ENCODE results near the gene CFAP141.
"Not testable (repeated sequence)": the region's sequence is repeated elsewhere in the genome, so short reads cannot be mapped to it uniquely, and the experiment has no call there.

CFAP141 gene

GRCh38 chr1:154207262-154207661, 1.1 kb upstream of the CFAP141 start:
- DNase-seq, result no peak

DNA sequence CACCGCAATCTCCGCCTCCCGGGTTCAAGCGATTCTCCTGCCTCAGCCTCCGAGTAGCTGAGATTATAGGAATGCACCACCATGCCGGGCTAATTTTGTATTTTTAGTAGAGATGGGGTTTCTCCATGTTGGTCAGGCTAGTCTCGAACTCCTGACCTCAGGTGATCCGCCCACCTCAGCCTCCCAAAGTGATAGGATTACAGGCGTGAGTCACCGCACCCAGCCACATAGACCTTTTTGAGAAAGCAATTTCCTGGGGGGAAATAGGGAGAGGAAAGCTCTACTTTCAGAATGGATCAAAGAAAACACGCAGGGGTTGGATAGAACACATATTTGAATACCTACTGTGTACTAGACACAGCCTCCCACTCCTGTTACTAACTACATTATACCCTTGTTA, 355 bp downstream of the CFAP141 start:
- not testable (repeated sequence) for DNase-seq

GRCh38 chr1:154199563-154199879, 6.6 kb downstream of the CFAP141 start:
- DNase-seq, result no peak

DNA sequence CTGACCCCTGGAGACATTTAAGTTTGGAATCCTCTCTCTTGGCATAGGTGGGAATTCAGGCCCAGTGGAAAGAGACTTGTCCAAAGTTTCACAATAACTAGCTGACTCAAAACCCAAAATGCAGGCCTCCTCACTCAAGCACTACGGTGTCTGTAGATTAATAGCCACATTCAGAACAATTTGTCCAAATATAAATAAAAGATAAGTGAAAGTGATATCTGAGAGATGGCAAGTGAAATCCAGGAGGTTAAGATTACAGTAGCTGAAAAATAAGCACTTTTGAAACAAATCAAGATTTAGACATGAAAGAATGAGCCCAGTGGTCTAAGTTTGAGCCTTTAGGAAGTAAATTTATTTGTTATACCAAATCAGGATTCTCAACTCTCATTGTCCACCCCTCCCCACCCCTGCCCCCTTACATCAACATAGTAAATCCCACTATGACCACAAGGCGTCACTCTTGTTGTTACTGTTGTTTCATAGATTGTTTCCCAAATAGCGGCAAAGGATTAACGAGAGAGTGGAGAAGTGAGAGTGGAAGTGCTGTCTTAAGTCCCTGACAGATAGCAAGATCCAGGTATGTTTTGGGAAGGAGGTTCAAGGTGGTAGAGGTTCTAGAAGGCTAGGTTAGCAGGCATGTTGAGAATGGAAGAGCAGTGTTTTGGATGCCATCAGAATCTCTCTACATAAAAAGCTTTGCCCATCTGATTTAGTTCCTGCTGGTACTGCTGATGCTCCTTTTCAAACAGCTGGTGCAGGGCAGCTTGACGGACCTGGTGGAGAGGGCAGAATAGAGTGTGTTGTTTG, 7.2 kb downstream of the CFAP141 start:
- DNase-seq, result peak; percentile 42 to 74

- no peak for DNase-seq
Measured at GRCh38 chr1:154193821-154194220, 12.3 kb downstream of the CFAP141 start.

DNA sequence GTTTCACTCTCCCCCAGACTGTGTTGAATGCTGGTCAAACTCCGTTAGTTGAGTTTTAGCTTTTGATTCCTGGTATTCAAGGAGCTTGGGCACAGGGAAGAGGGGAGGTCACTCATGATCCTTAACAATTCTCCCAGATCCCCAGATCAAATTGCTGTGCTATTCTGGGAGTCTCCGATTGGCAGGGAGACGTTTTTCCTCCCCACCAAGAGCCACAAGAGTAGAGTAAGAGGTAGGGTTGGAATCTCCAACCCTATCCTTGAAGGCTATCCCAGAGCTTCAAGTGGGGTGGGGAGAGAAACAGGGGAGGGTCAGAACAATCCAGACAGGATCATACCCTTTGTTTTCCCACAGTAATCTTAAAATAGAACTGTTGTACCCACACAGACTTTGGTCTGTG, 13.7 kb downstream of the CFAP141 start:
- no peak for DNase-seq

DNA sequence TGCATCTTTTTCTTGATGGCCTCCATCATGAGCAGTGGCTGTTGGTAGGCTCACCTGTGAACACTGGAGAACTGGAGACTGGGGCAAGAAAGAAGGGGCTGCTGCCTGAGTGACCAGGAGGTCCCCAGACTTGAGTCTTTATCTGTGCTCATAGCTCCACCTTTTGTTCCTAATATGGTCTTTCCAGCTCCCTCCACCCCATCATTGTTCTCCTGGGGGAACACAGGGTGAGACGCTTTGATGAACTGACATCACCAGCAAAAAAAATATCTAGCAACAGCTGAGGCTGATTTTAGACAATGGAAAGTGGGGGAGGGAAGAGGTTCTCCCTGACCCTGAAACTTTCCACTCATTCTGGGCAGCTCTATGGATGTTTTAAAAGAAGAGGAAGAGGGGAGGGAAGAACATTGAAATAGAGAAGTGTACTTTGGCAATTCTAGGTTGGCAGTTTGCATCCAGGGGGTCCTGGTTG, 14.1 kb downstream of the CFAP141 start, which contains the start of gene TPM3:
Gene TPM3, minus strand, starts transcription at position 111 of the 472 bp plus-strand sequence. Its CDS starts 82 bp downstream, at position 29.
- DNase-seq, result no peak

GRCh38 chr1:154190550-154190949, 15.6 kb downstream of the CFAP141 start:
- no peak for DNase-seq

DNA sequence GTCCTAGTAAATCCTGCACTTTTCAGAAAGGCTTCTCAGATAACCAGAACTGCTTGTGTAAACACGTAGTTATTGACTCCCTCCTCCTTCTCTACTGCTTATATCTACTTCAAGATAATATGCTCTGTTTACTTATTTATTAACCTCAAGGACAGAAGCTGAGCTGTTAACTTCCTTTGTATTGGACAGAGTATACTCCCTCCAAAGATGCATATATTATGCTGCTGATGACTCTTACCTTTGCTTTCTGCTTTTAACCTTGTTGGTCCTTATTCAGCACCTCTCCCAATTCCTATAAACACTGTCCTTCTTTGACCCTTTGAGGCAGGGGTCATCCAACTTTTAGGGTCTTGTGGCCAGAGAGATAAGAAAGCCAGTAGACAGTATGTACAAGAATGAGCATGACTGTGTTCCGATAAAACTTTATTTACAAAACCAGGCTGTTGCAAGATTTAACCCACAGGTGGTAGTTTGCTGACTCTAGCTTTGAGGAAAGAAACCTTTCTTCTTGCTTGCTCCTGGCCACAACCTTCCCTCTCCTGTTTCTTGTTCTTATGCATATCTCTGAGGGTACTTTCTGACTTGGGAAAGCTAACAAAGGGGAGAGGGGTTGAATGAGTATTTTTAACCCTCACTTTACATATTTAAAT, 19.2 kb downstream of the CFAP141 start:
- DNase-seq, result no peak

GRCh38 chr1:154186177-154186576, 20.0 kb downstream of the CFAP141 start:
- peak; percentile 69 to 73 for DNase-seq

DNA sequence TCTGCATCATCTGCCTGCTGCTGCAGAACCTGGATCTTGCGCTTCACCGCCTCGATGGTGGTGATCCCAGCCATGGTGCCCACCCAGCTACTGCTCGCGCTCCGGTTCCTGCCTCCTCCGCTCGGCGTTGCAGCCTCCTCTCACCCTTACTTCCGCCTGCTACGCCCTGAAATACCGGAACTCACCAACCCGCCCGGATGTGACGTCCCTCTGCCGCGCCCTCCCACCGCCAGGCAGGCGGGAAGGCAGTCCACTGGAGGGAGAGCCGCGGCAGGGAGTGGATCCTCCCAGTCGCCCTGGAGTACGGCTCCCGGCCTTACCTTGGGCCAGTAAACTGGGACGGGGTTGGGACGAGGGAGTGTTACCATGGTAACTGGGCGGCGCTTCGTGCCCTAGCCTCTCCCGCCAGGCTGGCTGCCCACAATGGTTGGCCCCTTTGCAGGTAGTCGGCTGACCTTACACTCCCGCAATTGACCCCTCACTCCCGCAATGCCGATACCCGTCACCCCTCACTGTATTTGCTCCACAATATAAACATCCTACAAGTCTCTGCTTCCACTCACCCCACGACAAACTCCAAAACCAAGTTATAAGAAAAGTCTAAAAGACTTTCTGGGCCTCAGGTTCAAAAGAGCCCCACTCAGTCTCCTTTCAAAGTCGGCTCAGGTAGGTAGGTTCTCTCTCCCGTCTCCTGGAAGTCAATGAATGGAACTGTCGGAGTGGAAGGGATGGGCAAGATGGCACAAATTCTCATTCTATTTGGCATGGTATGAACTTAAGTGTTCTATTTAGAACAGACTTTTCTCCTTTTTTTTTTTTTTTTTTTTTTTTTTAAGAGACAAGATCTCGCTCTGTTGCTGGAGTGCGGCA, 22.9 kb downstream of the CFAP141 start:
- DNase-seq, result peak; percentile 93

DNA sequence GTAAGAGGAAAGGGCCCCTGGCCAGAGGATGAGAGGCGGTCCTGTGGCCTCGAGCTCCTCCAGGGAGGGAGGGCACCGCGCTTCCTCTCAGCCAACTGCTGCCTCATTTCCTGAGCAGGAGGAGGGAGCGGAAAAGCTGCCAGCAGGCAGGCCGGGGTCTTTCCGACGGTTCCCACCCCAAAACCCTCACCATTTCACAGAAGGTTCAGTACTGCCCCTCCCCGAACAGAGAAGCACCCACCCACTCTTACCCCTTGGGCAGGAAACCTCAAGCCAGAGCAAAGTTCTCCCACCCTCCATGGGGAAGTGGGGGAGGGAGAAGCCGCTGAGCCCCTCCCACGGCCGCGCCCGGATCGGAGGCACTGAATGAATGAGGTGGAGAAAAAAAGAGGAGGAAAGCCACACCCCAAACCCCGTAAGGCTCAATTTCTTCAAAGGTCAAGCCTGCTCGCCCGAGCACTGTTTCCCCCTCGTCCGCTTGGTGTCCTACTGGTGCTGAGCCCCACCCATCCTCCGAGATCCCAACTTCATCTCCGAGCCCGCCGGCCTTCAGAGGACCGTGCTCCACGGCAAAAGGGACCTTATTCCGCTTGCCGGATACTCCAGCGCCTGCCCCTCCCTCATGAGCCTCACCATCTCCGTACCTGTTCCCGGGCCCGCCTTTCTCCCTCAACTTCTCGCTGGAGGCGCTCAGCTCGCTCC, 23.6 kb downstream of the CFAP141 start:
- peak; percentile 80 to 81 for DNase-seq

- DNase-seq, result no peak
Measured at GRCh38 chr1:154181944-154182343, 24.2 kb downstream of the CFAP141 start.

DNA sequence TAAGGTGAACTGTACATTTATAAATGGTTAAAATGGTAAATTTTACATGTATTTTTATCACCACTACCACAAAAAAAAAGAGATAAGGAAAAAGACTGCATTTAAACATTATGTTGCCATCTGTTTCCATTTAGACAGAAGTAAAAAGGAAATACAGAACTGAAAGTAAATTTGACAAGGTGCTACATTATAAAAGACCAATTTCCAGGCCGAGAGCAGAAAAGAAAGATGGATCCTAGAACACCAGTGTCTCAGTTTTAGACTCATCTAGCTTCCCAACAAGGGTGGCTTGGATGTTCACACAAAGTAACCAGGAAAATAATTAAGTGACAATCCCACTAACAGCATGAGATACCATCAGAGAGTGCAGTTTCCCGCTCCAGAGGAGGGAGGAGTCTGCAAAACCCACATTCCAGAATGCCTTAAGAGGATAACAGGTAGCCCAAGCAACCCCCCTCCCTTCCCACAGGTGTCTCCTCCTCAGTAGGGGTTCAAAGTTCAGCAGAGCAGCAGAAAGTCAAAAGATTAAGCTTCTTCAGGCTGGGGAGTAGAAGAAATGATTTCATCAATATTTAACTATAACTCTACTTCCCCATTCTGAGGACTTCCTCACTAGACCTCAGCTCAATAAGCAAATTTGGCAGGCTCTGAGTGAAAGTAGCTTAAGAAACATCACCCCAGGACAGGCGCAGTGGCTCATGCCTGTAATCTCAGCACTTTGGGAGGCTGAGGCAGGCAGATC, 26.0 kb downstream of the CFAP141 start:
- DNase-seq, result peak in 1 of 2 donors; percentile 48

GRCh38 chr1:154178911-154179811, 27.0 kb downstream of the CFAP141 start:
- no peak for DNase-seq

- peak in 1 of 2 donors; percentile 15 for DNase-seq
Measured at GRCh38 chr1:154178013-154178412, 28.1 kb downstream of the CFAP141 start.

GRCh38 chr1:154176337-154176736, 29.8 kb downstream of the CFAP141 start:
- no peak for DNase-seq

GRCh38 chr1:154174654-154175053, 31.5 kb downstream of the CFAP141 start:
- no peak for DNase-seq

- no peak for DNase-seq
Measured at GRCh38 chr1:154171880-154172279, 34.3 kb downstream of the CFAP141 start.

- DNase-seq, result no peak
Measured at GRCh38 chr1:154171223-154171583, 34.9 kb downstream of the CFAP141 start.
